ENCODE results near the gene NUDT7. TPM values are rescaled to one million over a fixed set of nuclear protein-coding genes. Genes with fewer than 3 reads are reported as not detected.

NUDT7 gene
- total RNA-seq, 4 donors from 2014 or later = 2.4 to 18.2 (median 8.7) TPM

DNA sequence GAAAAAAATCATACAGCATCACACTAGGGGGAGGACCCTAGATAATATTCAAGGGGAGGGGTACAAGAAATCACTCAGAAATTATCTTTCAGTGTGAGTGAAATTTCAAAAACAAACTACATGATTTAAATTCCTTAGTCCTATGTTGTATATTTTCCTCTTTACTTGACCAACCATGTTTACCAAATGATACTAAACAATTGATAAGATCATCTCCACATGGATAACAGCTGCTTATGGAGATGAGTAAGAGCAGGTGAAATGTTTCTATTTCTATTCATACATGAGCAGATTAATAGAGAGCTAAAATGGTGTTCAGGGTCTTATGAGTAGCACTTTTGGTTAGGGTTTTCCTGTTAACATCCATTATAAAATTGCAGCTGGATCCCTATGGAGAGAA is 58.8 kb downstream of the NUDT7 start:
- Histone ChIP-seq H3K36me3 (no peaks in the 10 kb centered on the region), H3K9me3 (no peaks in the 10 kb centered on the region), H3K4me1 (no peaks in the 10 kb centered on the region), H3K27ac (no peak overlapping the region), H3K27me3 (peaks cover 6% of the 10 kb centered on the region), H3K4me3 (no peak overlapping the region)
- no peak for DNase-seq
- in situ Hi-C loops (cut with MboI; ENCODE audit: low pct_ligation_motif_present in 1 of 4, low pct_unique_long_range_greater_than_20kb in 1 of 4, low sequenced_read_pairs in 3 of 4) (no loop called here), intact Hi-C loops (cut with DNase I; ENCODE audit: low total_unique reads) (no loop called here)
- no peak for TF ChIP-seq EP300 (IDR thresholded peaks at IDR 0.05; ENCODE audit: low read depth)
- TF ChIP-seq POLR2AphosphoS5 (IDR thresholded peaks at IDR 0.05) = no peak
- TF ChIP-seq, protein P1, sequence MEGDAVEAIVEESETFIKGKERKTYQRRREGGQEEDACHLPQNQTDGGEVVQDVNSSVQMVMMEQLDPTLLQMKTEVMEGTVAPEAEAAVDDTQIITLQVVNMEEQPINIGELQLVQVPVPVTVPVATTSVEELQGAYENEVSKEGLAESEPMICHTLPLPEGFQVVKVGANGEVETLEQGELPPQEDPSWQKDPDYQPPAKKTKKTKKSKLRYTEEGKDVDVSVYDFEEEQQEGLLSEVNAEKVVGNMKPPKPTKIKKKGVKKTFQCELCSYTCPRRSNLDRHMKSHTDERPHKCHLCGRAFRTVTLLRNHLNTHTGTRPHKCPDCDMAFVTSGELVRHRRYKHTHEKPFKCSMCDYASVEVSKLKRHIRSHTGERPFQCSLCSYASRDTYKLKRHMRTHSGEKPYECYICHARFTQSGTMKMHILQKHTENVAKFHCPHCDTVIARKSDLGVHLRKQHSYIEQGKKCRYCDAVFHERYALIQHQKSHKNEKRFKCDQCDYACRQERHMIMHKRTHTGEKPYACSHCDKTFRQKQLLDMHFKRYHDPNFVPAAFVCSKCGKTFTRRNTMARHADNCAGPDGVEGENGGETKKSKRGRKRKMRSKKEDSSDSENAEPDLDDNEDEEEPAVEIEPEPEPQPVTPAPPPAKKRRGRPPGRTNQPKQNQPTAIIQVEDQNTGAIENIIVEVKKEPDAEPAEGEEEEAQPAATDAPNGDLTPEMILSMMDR (IDR thresholded peaks at IDR 0.05) = no peak

DNA sequence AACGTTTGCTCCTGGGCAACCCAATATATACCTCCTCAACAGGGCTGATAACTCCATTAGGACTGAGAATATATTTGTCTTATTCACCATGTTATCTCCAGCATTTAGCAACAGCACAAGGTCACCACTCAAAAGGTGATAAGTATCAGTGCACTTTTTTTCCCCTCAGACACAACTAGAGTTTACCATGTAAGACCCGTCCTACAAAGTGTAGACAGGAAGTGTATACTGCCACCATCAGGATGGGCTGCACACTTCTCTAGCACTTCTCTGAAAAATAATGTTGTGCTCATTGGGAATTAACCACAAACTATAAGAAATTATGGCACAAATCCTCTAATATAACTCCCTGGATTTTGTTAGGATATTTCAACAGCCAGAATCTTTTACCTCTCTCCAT is 60.4 kb downstream of the NUDT7 start:
- no peak overlapping the region for H3K4me3 ChIP-seq
- no peak overlapping the region for H3K27ac ChIP-seq
- in situ Hi-C loops (cut with MboI; ENCODE audit: low pct_ligation_motif_present in 1 of 4, low pct_unique_long_range_greater_than_20kb in 1 of 4, low sequenced_read_pairs in 3 of 4) = no loop called here
- H3K27me3 ChIP-seq = peaks cover 22% of the 10 kb centered on the region
- H3K9me3 ChIP-seq = no peaks in the 10 kb centered on the region
- H3K4me1 ChIP-seq = no peaks in the 10 kb centered on the region
- H3K36me3 ChIP-seq = no peaks in the 10 kb centered on the region
- 33 to 37% methylated on average over 2 of the region's 2 CpGs for WGBS, 2 donors (ENCODE audit: low coverage in 1 of 2)
- intact Hi-C loops (cut with DNase I; ENCODE audit: low total_unique reads) = no loop called here
- TF ChIP-seq POLR2AphosphoS5 (IDR thresholded peaks at IDR 0.05) (no peak), EP300 (IDR thresholded peaks at IDR 0.05; ENCODE audit: low read depth) (no peak), POLR2A (IDR thresholded peaks at IDR 0.05) (no peak)
- TF ChIP-seq, protein P1 (IDR thresholded peaks at IDR 0.05) = no peak
- no peak for DNase-seq

DNA sequence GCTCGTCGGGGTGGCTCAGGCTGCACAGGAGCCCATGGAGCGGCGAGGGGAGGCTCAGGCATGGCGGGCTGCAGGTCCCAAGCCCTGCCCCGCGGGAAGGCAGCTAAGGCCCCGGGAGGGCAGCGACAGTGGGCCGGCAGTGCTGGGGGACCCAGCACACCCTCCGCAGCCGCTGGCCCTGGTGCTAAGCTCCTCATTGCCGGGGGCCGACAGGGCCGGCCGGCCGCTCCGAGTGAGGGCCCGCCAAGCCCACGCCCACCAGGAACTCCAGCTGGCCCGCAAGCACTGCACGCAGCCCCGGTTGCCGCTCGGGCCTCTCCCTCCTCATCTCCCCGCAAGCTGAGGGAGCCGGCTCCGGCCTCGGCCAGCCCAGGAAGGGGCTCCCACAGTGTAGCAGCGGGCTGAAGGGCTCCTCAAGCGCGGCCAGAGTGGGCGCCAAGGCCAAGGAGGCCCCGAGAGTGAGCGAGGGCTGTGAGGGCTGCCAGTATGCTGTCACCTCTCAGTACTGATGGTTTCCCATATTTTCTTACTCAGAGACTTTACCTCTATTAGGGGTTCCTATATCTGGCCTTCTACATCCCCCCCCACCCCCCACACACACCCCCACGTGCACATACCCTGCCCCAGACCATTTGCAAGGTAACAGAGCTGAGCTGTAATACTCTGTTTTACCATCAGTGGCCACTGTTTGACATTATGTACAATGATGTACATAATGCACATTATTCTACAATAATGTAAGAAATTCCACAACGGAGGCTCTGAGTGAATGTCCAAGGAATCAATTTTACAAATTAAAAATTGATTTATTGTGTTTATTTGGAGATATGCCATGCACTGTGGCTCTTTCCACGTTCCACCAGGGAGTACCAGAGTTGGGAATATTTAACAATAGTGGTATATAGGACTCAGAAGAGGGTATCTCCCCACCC is 62.4 kb downstream of the NUDT7 start:
- Histone ChIP-seq H3K4me3 (no peak overlapping the region), H3K27ac (no peak overlapping the region), H3K27me3 (peaks cover 42% of the 10 kb centered on the region), H3K4me1 (peaks cover 0 to 17% (median 10%) of the 10 kb centered on the region in 4 donors), H3K36me3 (no peaks in the 10 kb centered on the region), H3K9me3 (no peaks in the 10 kb centered on the region)
- no peak for DNase-seq
- WGBS, 2 donors (ENCODE audit: low coverage in 1 of 2) = 53 to 88% methylated on average over 2 to 34 of the region's 38 CpGs
- TF ChIP-seq POLR2A (IDR thresholded peaks at IDR 0.05) = no peak
- TF ChIP-seq, protein P1 (IDR thresholded peaks at IDR 0.05) = peak in 3 of 5 experiments; percentile 11 to 35 (median 23)
- in situ Hi-C loops (cut with MboI; ENCODE audit: low pct_ligation_motif_present in 1 of 4, low pct_unique_long_range_greater_than_20kb in 1 of 4, low sequenced_read_pairs in 3 of 4) (no loop called here), intact Hi-C loops (cut with DNase I; ENCODE audit: low total_unique reads) (no loop called here)

DNA sequence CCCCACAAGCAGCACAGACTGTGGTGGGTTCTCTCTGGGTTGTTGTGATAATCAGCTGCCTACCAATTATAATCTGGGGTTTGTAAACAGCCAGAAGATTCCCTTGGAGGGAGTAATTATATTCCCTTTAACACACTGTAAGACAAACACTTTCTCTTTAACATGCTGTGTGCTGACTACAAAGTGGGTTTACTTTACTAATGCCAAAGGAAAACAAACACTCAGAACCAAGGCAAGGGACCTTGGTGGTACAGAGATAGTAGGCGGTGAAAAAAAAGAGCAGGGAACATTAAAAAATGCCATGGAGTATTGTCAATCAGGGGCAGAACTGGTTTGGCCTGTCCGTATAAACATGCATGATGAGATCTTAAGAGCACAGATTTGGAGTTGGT is 63.1 kb downstream of the NUDT7 start:
- DNase-seq = no peak
- TF ChIP-seq POLR2AphosphoS5 (IDR thresholded peaks at IDR 0.05) (no peak), EP300 (IDR thresholded peaks at IDR 0.05; ENCODE audit: low read depth) (no peak), POLR2A (IDR thresholded peaks at IDR 0.05) (no peak)
- TF ChIP-seq, protein P1 (IDR thresholded peaks at IDR 0.05) = no peak
- no peak overlapping the region for H3K27ac ChIP-seq
- no peaks in the 10 kb centered on the region for H3K9me3 ChIP-seq
- peaks cover 0 to 17% (median 10%) of the 10 kb centered on the region in 4 donors for H3K4me1 ChIP-seq
- in situ Hi-C loops (cut with MboI; ENCODE audit: low pct_ligation_motif_present in 1 of 4, low pct_unique_long_range_greater_than_20kb in 1 of 4, low sequenced_read_pairs in 3 of 4) = no loop called here
- no peak overlapping the region for H3K4me3 ChIP-seq
- intact Hi-C loops (cut with DNase I; ENCODE audit: low total_unique reads) = no loop called here
- no peaks in the 10 kb centered on the region for H3K36me3 ChIP-seq
- 73% methylated on average over 2 of the region's 2 CpGs; no CpG with 5 or more reads in 1 of the 2 donors for WGBS, 2 donors (ENCODE audit: low coverage in 1 of 2)
- peaks cover 49% of the 10 kb centered on the region for H3K27me3 ChIP-seq

Measured in transverse colon (tissue), 4 donors.